Measurements from ENCODE around the gene DNM3. TPM values are rescaled to one million over a fixed set of nuclear protein-coding genes. Genes with fewer than 3 reads are reported as not detected.

The DNM3 gene
- total and polyA plus RNA-seq, 7 donors, result 0.60 to 13.3 (median 3.9) TPM

- intact Hi-C loops (cut with DNase I), result no loop called here
- 83 to 89% methylated on average over 2 of the region's 2 CpGs for WGBS, 2 donors
- Histone ChIP-seq H3K4me1 (peaks cover 0 to 9% (median 4%) of the 10 kb centered on the region in 4 donors), H3K27ac (no peak overlapping the region), H3K27me3 (no peaks in the 10 kb centered on the region), H3K36me3 (no peaks in the 10 kb centered on the region), H3K9me3 (no peaks in the 10 kb centered on the region), H3K4me3 (no peak overlapping the region)
- TF ChIP-seq POLR2A (IDR thresholded peaks at IDR 0.05) (no peak), POLR2AphosphoS5 (IDR thresholded peaks at IDR 0.05) (no peak)
- DNase-seq, result no peak
Measured at GRCh38 chr1:172134087-172134731, 292.9 kb downstream of the DNM3 start.

GRCh38 chr1:172135076-172135672 lies 293.9 kb downstream of the DNM3 start:
- H3K36me3 ChIP-seq, result no peaks in the 10 kb centered on the region
- no peak for DNase-seq
- no peak overlapping the region for H3K4me3 ChIP-seq
- H3K27me3 ChIP-seq, result no peaks in the 10 kb centered on the region
- TF ChIP-seq EP300 (IDR thresholded peaks at IDR 0.05) (no peak), CTCF (IDR thresholded peaks at IDR 0.05) (peak in 3 of 4 experiments; percentile 23 to 39 (median 27))
- H3K4me1 ChIP-seq, result peaks cover 0 to 18% (median 11%) of the 10 kb centered on the region in 4 donors
- WGBS, 2 donors, result 85 to 91% methylated on average over 2 of the region's 2 CpGs
- H3K27ac ChIP-seq, result peak overlapping the region in 1 of 4 donors; percentile 91
- intact Hi-C loops (cut with DNase I), result loop anchor here (5.0 kb wide), 1 partner anchor 93 kb away; no protein-coding TSS in a partner anchor
- no peaks in the 10 kb centered on the region for H3K9me3 ChIP-seq

DNA sequence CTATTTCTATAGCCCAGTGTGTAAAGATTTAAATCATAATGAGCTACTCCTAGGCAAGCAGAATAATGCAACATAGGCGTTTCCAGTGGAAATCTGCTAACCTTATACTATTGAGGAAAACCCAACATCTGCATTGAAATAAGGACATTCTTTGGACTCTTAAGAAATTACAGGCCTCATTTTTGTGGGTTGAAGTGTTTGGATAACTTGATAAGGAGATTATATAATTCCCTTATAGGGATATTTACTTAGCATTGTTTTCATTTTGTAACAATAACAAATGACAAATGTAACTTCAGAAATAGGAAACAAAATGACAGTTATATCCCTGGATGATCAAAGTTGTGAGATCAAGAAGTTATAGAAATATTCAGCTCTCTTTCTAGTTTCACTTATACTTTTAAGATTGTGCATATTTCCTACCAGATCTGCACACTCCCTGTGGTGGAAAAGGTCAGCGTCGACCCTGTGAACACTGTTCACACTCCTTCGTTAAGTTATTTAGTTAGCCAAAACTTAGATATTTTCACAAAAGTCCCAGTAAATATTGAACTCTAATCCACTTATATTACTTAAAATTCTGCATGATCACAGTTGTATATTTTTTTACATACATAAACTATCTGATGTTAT lies 294.8 kb downstream of the DNM3 start:
- intact Hi-C loops (cut with DNase I), result loop anchor here (5.0 kb wide), 1 partner anchor 94 kb away; no protein-coding TSS in a partner anchor
- WGBS, 2 donors, result 60 to 68% methylated on average over 4 of the region's 4 CpGs
- H3K9me3 ChIP-seq, result no peaks in the 10 kb centered on the region
- H3K36me3 ChIP-seq, result no peaks in the 10 kb centered on the region
- no peaks in the 10 kb centered on the region for H3K27me3 ChIP-seq
- H3K4me1 ChIP-seq, result peaks cover 0 to 25% (median 15%) of the 10 kb centered on the region in 4 donors
- TF ChIP-seq POLR2AphosphoS5 (IDR thresholded peaks at IDR 0.05), result no peak
- TF ChIP-seq POLR2A (IDR thresholded peaks at IDR 0.05), result no peak
- TF ChIP-seq CTCF (IDR thresholded peaks at IDR 0.05), result no peak
- TF ChIP-seq EP300 (IDR thresholded peaks at IDR 0.05), result no peak
- H3K27ac ChIP-seq, result peak overlapping the region; percentile 27 to 92 (median 60)
- no peak for DNase-seq
- peak overlapping the region in 1 of 4 donors; percentile 5 for H3K4me3 ChIP-seq

DNA sequence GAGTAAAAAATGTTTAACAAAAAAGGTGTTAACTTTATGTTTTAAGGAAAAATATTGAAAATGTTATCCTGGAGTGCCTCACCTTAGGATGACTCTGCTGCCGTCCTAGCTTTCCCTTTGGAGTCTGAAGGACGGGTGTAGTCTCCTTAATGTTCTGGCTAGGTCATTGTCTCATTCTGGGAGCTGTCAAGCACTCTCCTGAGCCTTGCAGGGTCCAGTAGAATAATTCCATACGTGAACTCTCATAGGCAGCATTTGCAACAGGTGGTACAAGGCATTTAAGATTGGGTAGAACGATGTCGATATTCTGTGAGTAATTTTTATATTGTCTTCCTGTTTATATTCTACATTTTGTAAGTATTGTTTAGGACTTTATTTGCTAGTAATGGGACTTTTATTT lies 295.6 kb downstream of the DNM3 start:
- 75 to 81% methylated on average over 5 of the region's 5 CpGs for WGBS, 2 donors
- no peak for TF ChIP-seq POLR2A (IDR thresholded peaks at IDR 0.05)
- peak in 1 of 4 donors; percentile 13 for TF ChIP-seq POLR2AphosphoS5 (IDR thresholded peaks at IDR 0.05)
- TF ChIP-seq EP300 (IDR thresholded peaks at IDR 0.05), result no peak
- no peak for TF ChIP-seq CTCF (IDR thresholded peaks at IDR 0.05)
- Histone ChIP-seq H3K9me3 (no peaks in the 10 kb centered on the region), H3K4me1 (peaks cover 0 to 25% (median 15%) of the 10 kb centered on the region in 4 donors), H3K27ac (peak overlapping the region; percentile 27 to 92 (median 64)), H3K36me3 (no peaks in the 10 kb centered on the region), H3K4me3 (peak overlapping the region in 1 of 4 donors; percentile 2), H3K27me3 (no peaks in the 10 kb centered on the region)
- intact Hi-C loops (cut with DNase I), result loop anchor here (5.0 kb wide), 1 partner anchor 95 kb away; no protein-coding TSS in a partner anchor
- DNase-seq, result no peak
